ENCODE data around the gene KCNN1.

GRCh38 chr19:17931532-17932191 lies 35.2 kb upstream of the KCNN1 start:
- no peak for TF ChIP-seq CTCF (conservative IDR thresholded peaks at IDR 0.05; ENCODE audit: low read depth, low read length)
- TF ChIP-seq USF2 (IDR thresholded peaks at IDR 0.05; ENCODE audit: low read depth, low read length): no peak
- no peak for TF ChIP-seq POLR2A (IDR thresholded peaks at IDR 0.05; ENCODE audit: low read depth, low read length)
- no peak for TF ChIP-seq ELK1 (IDR thresholded peaks at IDR 0.05; ENCODE audit: borderline replicate concordance, low read depth, low read length)
- no peak for TF ChIP-seq CEBPB (IDR thresholded peaks at IDR 0.05; ENCODE audit: low read depth, low read length)

Measured in IMR-90 (cell line).